GM13977 (cell line): ENCODE data around the gene SPRYD4.
A peak's percentile ranks its signal among the peaks of the same experiment; 100 is the strongest.

Source experiments
- DNase-seq: peaks from one replicate; pipeline ENCODE4 v3.0.0; 2012; ENCODE audit warnings: low spot score
- CTCF ChIP-seq: IDR thresholded peaks from 2 replicates; pipeline ENCODE4 v1.5.1; 2012; ENCODE audit warnings: mild to moderate bottlenecking, control low read depth; ENCODE audit not compliant: insufficient read depth; ENCODE audit errors: extremely low read depth, missing control alignments
- in situ Hi-C: fragments of 300-500 bp; cut with MboI; formaldehyde crosslinking; loops from one replicate; pipeline ENCODE4 v1.12.0; 2022; ENCODE audit warnings: low sequenced_read_pairs, low pct_unique_long_range_greater_than_20kb, mixed read lengths, inconsistent platforms; ENCODE audit not compliant: unreplicated experiment

SPRYD4 gene

GRCh38 chr12:56521590-56522371, 53.4 kb downstream of the SPRYD4 start, which contains the start of gene RBMS2:
Gene RBMS2, plus strand, starts transcription at chr12:56521820. Its CDS starts 204 bp downstream, at chr12:56522024.
- DNase-seq = peak; percentile 48
- in situ Hi-C loops = loop anchor here (10.0 kb wide), 1 partner anchor 63 kb away; no protein-coding TSS in a partner anchor
- TF ChIP-seq CTCF = no peak

GRCh38 chr12:56522411-56523193, 54.2 kb downstream of the SPRYD4 start:
- DNase-seq = no peak
- in situ Hi-C loops = loop anchor here (10.0 kb wide), 1 partner anchor 62 kb away; no protein-coding TSS in a partner anchor
- no peak for TF ChIP-seq CTCF

GRCh38 chr12:56528846-56529245, 60.5 kb downstream of the SPRYD4 start:
- DNase-seq = no peak
- TF ChIP-seq CTCF = no peak
- in situ Hi-C loops = loop anchor here (10.0 kb wide), 1 partner anchor 56 kb away; no protein-coding TSS in a partner anchor
